CD14-positive monocyte (primary cell): Measurements from ENCODE around the gene GRM8. TPM values are rescaled to one million over a fixed set of nuclear protein-coding genes. Genes with fewer than 3 reads are reported as not detected.

ENCODE experiments used
- DNase-seq, 3 donors: peaks; one replicate each; pipeline ENCODE4 v3.0.0-alpha.2; 2011 to 2022
- H2AFZ ChIP-seq: 2 replicates; pipeline ENCODE4 v1.6.0; 2012; ENCODE audit warnings: mild to moderate bottlenecking, low read depth, low read length, inconsistent platforms; ENCODE audit not compliant: insufficient read depth, poor library complexity, severe bottlenecking
- H3K27ac ChIP-seq, 2 donors: 1 replicate in 1 of 2; 2 replicates in 1 of 2; pipeline ENCODE4 v1.5.1; 2012 to 2013; ENCODE audit warnings: low read length in 2 of 2, control low read depth in 1 of 2, inconsistent platforms in 1 of 2, low read depth in 1 of 2, mild to moderate bottlenecking in 1 of 2
- H3K27me3 ChIP-seq, 2 donors: one replicate each; pipeline versions ENCODE4 v1.6.0 to v1.6.1; 2011 to 2013; ENCODE audit warnings: low read length in 2 of 2; ENCODE audit not compliant: control insufficient read depth in 2 of 2, insufficient read depth in 2 of 2
- H3K36me3 ChIP-seq, 2 donors: replicated peaks in 1 of 2; 1 replicate in 1 of 2; 2 replicates in 1 of 2; pipeline versions ENCODE4 v1.5.1 to v1.6.1; 2012 to 2013; ENCODE audit warnings: low read length in 2 of 2, control low read depth in 1 of 2, inconsistent platforms in 1 of 2, mild to moderate bottlenecking in 1 of 2; ENCODE audit not compliant: insufficient read depth in 2 of 2, control insufficient read depth in 1 of 2
- H3K4me1 ChIP-seq, 2 donors: 1 replicate in 1 of 2; 2 replicates in 1 of 2; pipeline versions ENCODE4 v1.5.1 to v1.6.1; 2012 to 2013; ENCODE audit warnings: low read length in 2 of 2, control low read depth in 1 of 2, inconsistent platforms in 1 of 2, mild to moderate bottlenecking in 1 of 2, moderate library complexity in 1 of 2; ENCODE audit not compliant: insufficient read depth in 2 of 2, control insufficient read depth in 1 of 2
- H3K4me2 ChIP-seq: replicated peaks from 2 replicates; pipeline ENCODE3; 2012; ENCODE audit warnings: low read length, moderate library complexity, mild to moderate bottlenecking; ENCODE audit not compliant: poor library complexity, severe bottlenecking; ENCODE audit errors: extremely low read depth
- H3K4me3 ChIP-seq, 3 experiments: fragments of 200-600 bp in 1 of 3; sonication (generic) in 1 of 3; replicated peaks in 1 of 3; 1 replicate in 2 of 3; 2 replicates in 1 of 3; pipeline ENCODE4 v1.5.1; 2011 to 2013; ENCODE audit warnings: low read length in 3 of 3, mild to moderate bottlenecking in 3 of 3, control low read depth in 2 of 3, low read depth in 2 of 3, inconsistent platforms in 1 of 3, moderate library complexity in 1 of 3
- H3K79me2 ChIP-seq: 2 replicates; pipeline ENCODE4 v1.6.0; 2012; ENCODE audit warnings: mild to moderate bottlenecking, control low read depth, inconsistent platforms, low read length, moderate library complexity; ENCODE audit not compliant: insufficient read depth
- H3K9ac ChIP-seq: 2 replicates; pipeline ENCODE4 v1.6.0; 2017; ENCODE audit warnings: low read length, mild to moderate bottlenecking; ENCODE audit not compliant: insufficient read depth, poor library complexity, severe bottlenecking
- H3K9me3 ChIP-seq, 2 donors: replicated peaks in 1 of 2; 1 replicate in 1 of 2; 2 replicates in 1 of 2; pipeline versions ENCODE4 v1.5.1 to v1.6.1; 2012 to 2013; ENCODE audit warnings: low read length in 2 of 2, control low read depth in 1 of 2; ENCODE audit not compliant: control insufficient read depth in 1 of 2, insufficient read depth in 1 of 2
- H4K20me1 ChIP-seq: 2 replicates; pipeline ENCODE4 v1.6.0; 2012; ENCODE audit warnings: mild to moderate bottlenecking, low read length, control low read depth, moderate library complexity; ENCODE audit not compliant: insufficient read depth
- H3K27ac Mint-ChIP-seq, 7 donors: one replicate each; pipeline ENCODE4 v1.8.0; 2020; ENCODE audit warnings: mild to moderate bottlenecking in 7 of 7, mixed read lengths in 7 of 7, moderate library complexity in 6 of 7, inconsistent platforms in 2 of 7
- H3K27me3 Mint-ChIP-seq, 3 donors: one replicate each; pipeline ENCODE4 v1.8.0; 2021 to 2022; ENCODE audit warnings: low read depth in 3 of 3, mild to moderate bottlenecking in 3 of 3, mixed read lengths in 3 of 3, moderate library complexity in 3 of 3, inconsistent platforms in 1 of 3
- H3K36me3 Mint-ChIP-seq, 2 donors: one replicate each; pipeline ENCODE4 v1.8.0; 2020; ENCODE audit warnings: mixed read lengths in 2 of 2, inconsistent platforms in 1 of 2, mild to moderate bottlenecking in 1 of 2
- H3K4me1 Mint-ChIP-seq: one replicate; pipeline ENCODE4 v1.8.0; 2020; ENCODE audit warnings: mild to moderate bottlenecking, mixed read lengths
- H3K4me3 Mint-ChIP-seq, 2 donors: one replicate each; pipeline ENCODE4 v1.8.0; 2020; ENCODE audit warnings: mild to moderate bottlenecking in 2 of 2, mixed read lengths in 2 of 2, moderate library complexity in 1 of 2
- H3K9me3 Mint-ChIP-seq, 7 donors: one replicate each; pipeline ENCODE4 v1.8.0; 2020 to 2022; ENCODE audit warnings: mixed read lengths in 7 of 7, mild to moderate bottlenecking in 6 of 7, moderate library complexity in 6 of 7, inconsistent platforms in 2 of 7
- WGBS: methylation state at CpG from one replicate; pipeline ENCODE4 v1.1.5; 2013; ENCODE audit warnings: missing lambda C conversion rate; ENCODE audit not compliant: insufficient coverage; 5-methylcytosine and 5-hydroxymethylcytosine counted together
- intact Hi-C, 2 donors: fragments of 100-400 bp; cut with micrococcal nuclease; formaldehyde crosslinking; loops; one replicate each; pipeline versions ENCODE4 v1.15.0 to v1.15.1; 2023
- polyA plus RNA-seq, 3 donors: library from polyadenylated mRNA; depleted of rRNA in 1 of 3; unstranded in 2 of 3; stranded (reverse) in 1 of 3; fragments of 300-500 nt in 2 of 3; fragments of >200 nt in 1 of 3; fragmentation: Illumina TruSeq in 2 of 3; gene quantifications; 1 replicate in 2 of 3; 2 replicates in 1 of 3; pipeline ENCODE4 v1.2.3, GENCODE V29; 2012 to 2021
- TF ChIP-seq, protein P1 (sequence below): fragments of 200-600 bp; IDR thresholded peaks from one replicate; pipeline ENCODE4 v1.8.0; 2022; ENCODE audit warnings: antibody characterized with exemption, mild to moderate bottlenecking

The GRM8 gene
- polyA plus RNA-seq, 3 donors, result not detected

- Histone ChIP-seq H3K9me3 (no peaks in the 10 kb centered on the region), H3K9ac (no peak overlapping the region), H3K79me2 (no peaks in the 10 kb centered on the region), H4K20me1 (no peaks in the 10 kb centered on the region), H3K27me3 (no peaks in the 10 kb centered on the region), H3K4me1 (no peaks in the 10 kb centered on the region), H2AFZ (no peak overlapping the region), H3K36me3 (no peaks in the 10 kb centered on the region), H3K4me3 (no peak overlapping the region), H3K4me2 (no peak overlapping the region), H3K27ac (no peak overlapping the region)
- Mint-ChIP-seq H3K4me1 (no peaks in the 10 kb centered on the region), H3K27ac (no peak overlapping the region), H3K36me3 (no peaks in the 10 kb centered on the region), H3K27me3 (peaks cover 0 to 1% (median 0%) of the 10 kb centered on the region in 3 donors), H3K9me3 (peaks cover 0 to 2% (median 0%) of the 10 kb centered on the region in 7 donors), H3K4me3 (no peak overlapping the region)
- TF ChIP-seq, protein P1, sequence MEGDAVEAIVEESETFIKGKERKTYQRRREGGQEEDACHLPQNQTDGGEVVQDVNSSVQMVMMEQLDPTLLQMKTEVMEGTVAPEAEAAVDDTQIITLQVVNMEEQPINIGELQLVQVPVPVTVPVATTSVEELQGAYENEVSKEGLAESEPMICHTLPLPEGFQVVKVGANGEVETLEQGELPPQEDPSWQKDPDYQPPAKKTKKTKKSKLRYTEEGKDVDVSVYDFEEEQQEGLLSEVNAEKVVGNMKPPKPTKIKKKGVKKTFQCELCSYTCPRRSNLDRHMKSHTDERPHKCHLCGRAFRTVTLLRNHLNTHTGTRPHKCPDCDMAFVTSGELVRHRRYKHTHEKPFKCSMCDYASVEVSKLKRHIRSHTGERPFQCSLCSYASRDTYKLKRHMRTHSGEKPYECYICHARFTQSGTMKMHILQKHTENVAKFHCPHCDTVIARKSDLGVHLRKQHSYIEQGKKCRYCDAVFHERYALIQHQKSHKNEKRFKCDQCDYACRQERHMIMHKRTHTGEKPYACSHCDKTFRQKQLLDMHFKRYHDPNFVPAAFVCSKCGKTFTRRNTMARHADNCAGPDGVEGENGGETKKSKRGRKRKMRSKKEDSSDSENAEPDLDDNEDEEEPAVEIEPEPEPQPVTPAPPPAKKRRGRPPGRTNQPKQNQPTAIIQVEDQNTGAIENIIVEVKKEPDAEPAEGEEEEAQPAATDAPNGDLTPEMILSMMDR, result no peak
- no peak for DNase-seq
- intact Hi-C loops, result no loop called here
- no CpG with 5 or more reads among the region's 1 CpG for WGBS
These were observed 410.3 kb downstream of the GRM8 start for GRCh38 chr7:126842451-126842850.

GRCh38 chr7:126840869-126841268, 411.9 kb downstream of the GRM8 start:
- Mint-ChIP-seq H3K4me1 (no peaks in the 10 kb centered on the region), H3K9me3 (peaks cover 0 to 2% (median 0%) of the 10 kb centered on the region in 7 donors), H3K27me3 (peaks cover 0 to 1% (median 0%) of the 10 kb centered on the region in 3 donors), H3K27ac (no peak overlapping the region), H3K36me3 (no peaks in the 10 kb centered on the region), H3K4me3 (no peak overlapping the region)
- no peaks in the 10 kb centered on the region for H4K20me1 ChIP-seq
- H3K4me1 ChIP-seq, result no peaks in the 10 kb centered on the region
- no peak for DNase-seq
- H3K4me3 ChIP-seq, result no peak overlapping the region
- no peak overlapping the region for H3K27ac ChIP-seq
- intact Hi-C loops, result no loop called here
- no peaks in the 10 kb centered on the region for H3K9me3 ChIP-seq
- H2AFZ ChIP-seq, result no peak overlapping the region
- no peak overlapping the region for H3K4me2 ChIP-seq
- no peaks in the 10 kb centered on the region for H3K27me3 ChIP-seq
- H3K79me2 ChIP-seq, result no peaks in the 10 kb centered on the region
- H3K9ac ChIP-seq, result no peak overlapping the region
- no peaks in the 10 kb centered on the region for H3K36me3 ChIP-seq
- TF ChIP-seq, protein P1, result no peak
